Keratinocyte (primary cell): ENCODE results near the gene SPINT3.

ENCODE experiments used
- EZH2 ChIP-seq: IDR thresholded peaks from one replicate; pipeline ENCODE4 v1.6.1; 2012; ENCODE audit warnings: inconsistent platforms, mild to moderate bottlenecking, low read length, moderate library complexity
- TF ChIP-seq, protein P1 (sequence below), 3 experiments: IDR thresholded peaks in 1 of 3; conservative IDR thresholded peaks in 1 of 3; optimal IDR thresholded peaks in 1 of 3; 2 replicates in 2 of 3; 3 replicates in 1 of 3; pipeline versions ENCODE3 to v1.5.1; 2011; ENCODE audit warnings: low read length in 3 of 3, mild to moderate bottlenecking in 3 of 3, moderate library complexity in 2 of 3, control low read depth in 1 of 3, inconsistent platforms in 1 of 3; ENCODE audit not compliant: insufficient read depth in 2 of 3; ENCODE audit errors: extremely low read depth in 1 of 3

DNA sequence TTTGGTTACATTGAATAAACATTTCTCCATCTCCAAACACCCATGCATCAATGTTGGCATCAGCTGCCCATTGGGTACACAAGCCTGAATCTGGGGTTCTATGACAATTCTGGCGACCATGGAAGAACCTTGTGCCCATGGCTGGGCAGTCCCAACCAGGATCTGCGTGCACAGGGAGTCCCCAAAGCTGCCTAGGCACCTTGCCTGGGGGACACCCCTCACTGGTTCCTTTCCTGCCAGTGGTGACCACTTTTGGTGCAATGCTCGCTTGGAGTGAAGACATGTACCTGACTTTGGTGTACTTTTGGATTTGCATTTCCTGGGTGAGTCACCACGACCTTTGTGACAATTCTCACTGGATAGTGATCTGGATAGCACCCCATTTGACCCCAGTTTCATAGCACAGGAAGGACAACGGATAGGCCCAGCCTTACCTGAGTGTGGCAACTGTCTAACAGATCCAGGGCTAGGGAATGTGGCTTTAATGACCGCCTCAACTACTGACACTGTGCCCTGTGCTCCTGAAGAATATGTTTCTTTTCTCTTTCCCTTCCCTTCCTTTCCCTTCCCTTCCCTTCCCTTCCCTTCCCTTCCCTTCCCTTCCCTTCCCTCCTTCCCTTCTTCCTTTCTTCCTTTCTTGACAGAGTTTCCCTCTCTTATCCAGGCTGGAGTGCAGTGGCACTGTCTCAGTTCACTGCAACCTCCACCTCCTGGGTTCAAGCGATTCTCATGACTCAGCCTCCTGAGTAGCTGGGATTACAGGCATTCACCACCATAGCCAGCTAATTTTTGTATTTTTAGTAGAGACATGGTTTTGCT is 7.1 kb downstream of the SPINT3 start:
- TF ChIP-seq, protein P1, sequence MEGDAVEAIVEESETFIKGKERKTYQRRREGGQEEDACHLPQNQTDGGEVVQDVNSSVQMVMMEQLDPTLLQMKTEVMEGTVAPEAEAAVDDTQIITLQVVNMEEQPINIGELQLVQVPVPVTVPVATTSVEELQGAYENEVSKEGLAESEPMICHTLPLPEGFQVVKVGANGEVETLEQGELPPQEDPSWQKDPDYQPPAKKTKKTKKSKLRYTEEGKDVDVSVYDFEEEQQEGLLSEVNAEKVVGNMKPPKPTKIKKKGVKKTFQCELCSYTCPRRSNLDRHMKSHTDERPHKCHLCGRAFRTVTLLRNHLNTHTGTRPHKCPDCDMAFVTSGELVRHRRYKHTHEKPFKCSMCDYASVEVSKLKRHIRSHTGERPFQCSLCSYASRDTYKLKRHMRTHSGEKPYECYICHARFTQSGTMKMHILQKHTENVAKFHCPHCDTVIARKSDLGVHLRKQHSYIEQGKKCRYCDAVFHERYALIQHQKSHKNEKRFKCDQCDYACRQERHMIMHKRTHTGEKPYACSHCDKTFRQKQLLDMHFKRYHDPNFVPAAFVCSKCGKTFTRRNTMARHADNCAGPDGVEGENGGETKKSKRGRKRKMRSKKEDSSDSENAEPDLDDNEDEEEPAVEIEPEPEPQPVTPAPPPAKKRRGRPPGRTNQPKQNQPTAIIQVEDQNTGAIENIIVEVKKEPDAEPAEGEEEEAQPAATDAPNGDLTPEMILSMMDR (optimal IDR thresholded peaks at IDR 0.05 in 1 of 3, IDR thresholded peaks at IDR 0.05 in 1 of 3, conservative IDR thresholded peaks at IDR 0.05 in 1 of 3; ENCODE audit: extremely low read depth in 1 of 3, insufficient read depth in 2 of 3, low read length in 3 of 3), result no peak
- no peak for TF ChIP-seq EZH2
